Stimulated activated CD8-positive, alpha-beta memory T cell treated with anti-CD3 and anti-CD28 coated beads, Interleukin-2, amount 100 ng/mL, for 48 hours (primary cell): Measurements from ENCODE around the gene SELENOO.
A peak's percentile ranks its signal among the peaks of the same experiment; 100 is the strongest.

Source experiments
- DNase-seq, 2 donors: peaks; one replicate each; pipeline ENCODE4 v3.0.0-alpha.2; 2020; ENCODE audit warnings: low read depth in 2 of 2

SELENOO gene

DNA sequence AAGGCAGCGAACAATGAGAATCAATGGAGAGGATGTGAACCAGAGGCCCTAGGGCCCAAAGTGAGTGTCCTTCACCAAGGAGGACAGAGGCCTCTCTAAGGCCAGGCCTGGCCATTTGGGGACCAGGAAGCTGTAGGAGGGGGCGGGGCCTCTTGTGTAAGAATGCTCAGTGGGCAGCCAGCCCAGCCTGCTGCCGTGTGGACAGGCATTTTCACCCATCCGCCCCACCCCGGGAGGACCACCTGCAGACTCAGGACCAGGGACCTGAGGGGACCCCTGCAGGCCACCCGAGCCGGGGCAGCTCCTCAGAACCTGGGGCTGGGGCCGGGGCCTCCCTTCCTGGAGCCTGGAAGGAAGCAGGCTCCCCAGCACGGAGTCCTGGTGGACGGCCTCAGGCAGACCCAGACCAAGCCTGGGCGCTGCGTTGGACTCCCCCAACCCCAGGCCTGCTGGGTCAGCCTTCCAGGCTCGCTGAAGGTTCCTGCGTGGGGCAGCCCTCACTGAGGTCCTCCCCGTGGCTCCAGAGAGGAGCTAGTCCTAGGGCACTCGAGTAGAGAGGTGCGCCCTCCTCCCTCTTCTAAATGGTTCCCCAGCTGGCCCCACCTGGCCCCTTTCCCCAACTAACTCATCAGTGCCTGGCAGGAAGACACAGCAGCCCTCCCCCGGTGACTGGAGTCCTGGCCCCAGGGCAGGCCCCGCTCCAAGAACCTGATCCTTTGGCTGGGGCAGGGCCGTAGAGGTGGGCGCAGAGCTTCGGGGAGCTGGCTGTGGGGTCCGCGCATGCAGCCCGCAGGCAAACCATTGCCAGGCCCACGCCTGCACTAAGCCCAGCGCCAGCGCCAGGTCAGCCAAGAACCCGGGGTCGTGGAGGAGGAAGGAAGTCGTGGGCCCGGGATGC, 16.6 kb upstream of the SELENOO start:
- no peak for DNase-seq

DNA sequence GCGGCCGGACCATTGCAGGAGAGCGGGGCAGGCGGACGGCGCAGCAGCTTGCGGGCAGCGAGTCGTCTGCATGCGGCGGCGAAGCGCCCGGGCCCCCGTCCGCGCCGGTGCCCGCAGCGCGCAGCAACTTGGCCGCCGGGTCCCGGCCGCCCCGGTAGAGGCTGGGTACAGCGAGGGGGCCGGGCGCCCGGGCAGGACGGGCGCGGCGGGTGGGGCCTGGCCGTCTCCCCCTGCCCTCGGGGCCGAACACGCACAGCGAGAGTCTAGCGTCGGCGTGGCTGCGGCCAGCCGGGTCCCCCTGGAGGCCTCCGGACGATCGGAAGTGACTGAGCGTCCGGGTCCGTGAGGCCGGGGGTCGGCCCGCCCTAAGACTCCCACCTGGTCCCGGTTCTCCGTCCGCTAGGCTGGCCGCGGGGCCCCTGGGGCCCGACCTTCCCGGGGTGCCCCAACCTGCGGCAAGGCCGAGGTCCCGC, 15.9 kb upstream of the SELENOO start:
- no peak for DNase-seq

DNA sequence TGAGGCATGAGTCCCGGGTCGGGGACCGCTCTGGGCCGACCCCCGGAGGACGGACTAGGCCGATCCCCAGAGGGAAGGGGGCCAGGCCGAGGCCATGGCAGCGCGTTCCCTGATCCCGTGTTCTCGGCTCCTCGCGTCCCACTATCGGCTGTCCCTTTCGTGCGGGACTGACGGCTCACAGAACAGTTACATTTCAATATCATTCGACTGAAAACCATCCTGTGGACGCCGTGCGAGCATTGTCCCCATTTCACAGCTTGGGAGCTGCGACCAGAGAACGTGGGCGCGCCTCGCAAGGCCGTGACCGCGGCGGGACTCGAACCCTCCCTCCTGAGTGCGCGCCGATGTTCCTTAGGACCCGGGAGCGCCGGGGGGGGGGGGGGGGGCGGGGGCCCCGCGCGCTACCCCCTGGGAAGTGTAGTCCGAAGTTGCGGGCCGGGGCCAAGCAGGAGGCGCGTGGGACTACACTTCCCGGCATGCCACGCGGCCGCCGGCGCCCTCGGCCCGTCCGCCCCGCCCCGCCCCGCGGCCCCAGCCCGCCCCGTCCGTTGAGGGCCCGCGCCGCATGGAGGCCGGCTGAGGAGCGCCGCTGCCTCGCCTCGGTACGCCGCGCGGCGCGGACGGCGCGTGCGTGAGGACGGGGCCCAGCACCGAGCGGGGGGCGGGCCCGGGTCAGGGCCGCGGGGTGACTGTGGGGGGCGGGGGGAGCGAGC, 15.3 kb upstream of the SELENOO start, which contains the start of gene TRABD:
Gene TRABD (plus strand): TSS at position 539 of the 713 bp plus-strand sequence. CDS start 7,148 bp downstream, outside the sequence.
- peak; percentile 84 to 88 for DNase-seq

DNA sequence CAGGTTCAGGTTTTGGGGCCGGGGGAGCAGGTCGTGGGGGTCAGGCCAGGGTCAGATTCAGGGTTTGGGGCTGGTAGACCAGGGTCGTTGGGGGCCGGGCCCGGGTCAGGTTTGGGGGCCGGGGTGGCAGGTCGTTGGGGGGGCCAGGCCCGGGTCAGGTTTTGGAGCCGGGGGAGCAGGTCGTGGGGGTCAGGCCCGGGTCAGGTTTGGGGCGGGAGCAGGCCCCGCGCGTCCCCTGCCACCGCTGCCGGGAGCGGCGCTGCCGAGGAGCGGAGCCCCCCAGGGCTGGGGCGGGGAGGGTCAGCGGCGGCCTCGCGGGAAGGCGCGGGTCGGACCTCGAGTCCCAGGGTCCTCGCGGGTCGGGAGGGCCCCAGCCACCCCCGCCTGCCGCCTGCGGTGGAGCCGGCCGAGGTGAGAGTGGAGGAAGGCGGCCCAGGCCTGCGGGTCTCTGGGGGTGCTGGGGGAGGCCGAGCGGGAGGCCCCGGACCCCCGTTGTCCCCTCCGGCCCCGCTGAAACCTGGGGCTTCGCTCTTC, 14.6 kb upstream of the SELENOO start:
- no peak for DNase-seq

DNA sequence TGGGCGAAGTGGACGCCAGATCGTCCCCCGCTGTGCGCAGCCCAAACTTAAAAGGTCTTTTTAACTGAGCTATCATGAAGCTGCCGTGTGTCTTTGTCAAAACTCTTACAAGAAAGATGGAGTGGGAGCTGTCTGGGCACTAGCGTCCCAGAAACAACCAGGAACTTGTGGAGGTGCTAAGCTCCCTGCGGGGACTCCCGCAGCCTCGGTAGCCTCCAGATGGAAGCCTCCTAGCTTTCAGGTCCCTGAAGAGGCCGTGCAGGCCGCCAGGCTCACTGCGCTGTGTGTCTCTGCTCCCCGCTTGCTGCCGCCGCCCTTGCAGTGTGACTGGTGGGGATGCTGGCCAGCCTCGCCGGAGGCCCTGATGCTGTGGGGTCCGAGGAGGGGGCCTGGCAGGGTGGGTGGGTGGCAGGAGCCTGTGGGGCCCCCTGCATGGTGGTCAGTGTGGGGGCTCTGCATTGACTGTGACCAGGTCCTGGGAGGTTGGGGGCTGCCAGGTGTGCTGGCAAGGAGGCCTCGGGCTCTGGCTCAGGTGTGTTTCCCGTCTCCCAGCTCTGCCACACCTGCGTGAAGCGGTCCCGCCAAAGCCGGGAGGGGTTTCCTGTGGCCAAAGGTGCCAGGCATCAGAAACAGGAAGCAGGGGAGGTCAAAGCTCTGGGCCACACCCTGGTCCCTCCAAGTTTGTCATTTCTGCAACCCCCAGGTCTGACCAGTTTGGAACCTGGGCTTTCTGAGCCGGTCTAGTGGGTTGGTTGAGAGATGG, 13.9 kb upstream of the SELENOO start:
- DNase-seq, result no peak

DNA sequence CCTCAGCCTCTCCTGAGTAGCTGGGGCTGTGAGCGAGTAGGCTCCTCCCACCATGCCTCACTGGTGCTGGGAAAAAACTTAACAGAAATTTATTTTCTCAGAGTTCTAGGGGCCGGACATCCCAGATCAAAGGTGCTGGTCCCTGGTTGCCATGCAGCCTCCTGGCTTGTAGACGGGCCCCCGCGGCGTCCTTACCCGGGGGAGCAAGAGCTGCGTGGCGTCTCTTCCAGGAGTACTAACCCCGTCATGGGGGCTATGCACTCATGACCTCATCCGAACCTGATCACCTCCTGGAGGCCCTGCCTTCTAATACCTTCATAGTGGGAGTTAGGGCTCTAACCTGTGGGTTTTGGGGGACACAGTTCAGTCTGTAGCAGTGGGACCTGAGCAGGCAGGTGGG, 12.5 kb upstream of the SELENOO start:
- no peak for DNase-seq

DNA sequence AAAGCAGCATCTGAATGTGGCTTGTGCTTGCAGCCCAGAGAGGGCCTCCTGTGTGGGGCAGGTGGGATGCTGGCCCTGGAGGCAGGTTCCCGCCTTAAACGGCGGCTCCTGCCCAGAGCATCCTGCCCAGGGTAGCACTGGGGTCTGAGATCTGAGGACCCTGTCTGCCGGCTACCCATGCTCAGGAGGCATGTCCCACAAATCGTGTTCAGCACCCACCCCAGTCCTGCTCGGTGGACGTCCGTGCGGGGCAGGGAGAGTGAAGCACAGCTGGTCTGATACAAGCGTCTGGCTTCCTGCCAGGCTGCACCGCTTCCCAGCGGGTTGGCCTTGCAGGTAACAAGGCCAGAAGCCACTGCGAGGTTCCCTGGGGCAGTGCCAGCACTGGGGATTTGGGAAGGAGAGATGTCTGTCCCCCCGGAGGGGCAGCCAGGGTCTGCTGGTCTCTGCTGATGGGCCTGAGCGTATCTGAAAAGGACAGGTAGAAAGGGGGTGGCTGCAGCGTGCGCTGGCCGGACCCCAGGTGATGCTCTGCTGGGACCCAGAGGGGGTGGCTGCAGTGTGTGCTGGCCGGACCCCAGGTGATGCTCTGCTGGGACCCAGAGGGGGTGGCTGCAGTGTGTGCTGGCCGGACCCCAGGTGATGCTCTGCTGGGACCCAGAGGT, 11.5 kb upstream of the SELENOO start:
- no peak for DNase-seq

DNA sequence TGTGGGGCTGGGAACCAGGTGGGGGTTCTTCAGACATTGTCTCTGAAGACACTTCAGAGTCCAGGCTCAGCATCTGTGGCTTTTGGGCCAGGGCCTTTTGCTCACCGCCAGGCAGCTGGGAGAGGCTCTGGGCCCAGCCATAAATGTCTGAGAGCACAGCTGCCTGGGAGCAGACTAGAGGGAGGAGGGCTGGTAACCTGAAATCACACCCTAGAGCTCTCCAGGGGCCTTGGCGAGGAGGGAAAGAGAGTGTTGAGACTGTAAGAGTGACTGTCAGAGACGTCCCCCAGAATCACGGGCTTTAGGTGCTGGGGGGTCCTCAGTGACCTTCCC, 11.0 kb upstream of the SELENOO start:
- no peak for DNase-seq

DNA sequence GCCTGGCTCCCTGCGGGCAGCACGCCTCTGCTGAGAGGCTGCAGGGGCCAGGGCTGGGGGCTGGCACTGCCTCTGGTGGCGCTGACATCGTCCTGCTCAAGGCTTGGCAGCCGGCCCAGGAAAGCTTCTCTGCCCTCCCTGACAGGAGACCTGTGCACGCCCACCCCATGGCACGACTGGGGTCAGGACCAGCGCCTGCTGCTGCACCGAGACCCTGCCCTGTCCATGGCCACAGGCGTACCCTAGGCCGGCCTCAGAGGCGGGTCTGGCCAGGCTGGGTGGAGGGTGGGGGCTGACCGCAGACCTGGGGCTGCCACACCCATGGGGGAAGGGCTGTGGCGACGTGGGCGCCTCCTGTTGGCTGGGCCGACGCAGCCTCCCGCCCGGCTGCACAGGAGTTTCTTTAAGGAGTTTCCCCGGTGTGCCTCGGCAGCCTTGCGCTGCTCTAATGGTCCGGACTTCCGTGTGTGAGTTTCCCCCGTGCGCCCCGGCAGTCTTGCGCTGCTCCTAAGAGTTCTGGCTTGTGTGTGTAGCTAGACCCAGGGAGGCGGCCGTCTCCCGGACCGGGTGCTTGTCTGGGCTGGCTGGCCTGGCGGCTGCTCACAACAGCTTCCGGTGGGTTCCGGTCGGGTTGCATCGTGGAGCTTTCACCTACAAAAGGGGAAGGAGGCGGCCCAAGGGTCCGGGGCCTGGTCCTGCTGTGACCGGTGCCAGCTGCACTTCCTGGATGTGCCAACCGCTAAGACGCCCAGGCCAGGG, 10.4 kb upstream of the SELENOO start:
- peak; percentile 60 to 64 for DNase-seq

DNA sequence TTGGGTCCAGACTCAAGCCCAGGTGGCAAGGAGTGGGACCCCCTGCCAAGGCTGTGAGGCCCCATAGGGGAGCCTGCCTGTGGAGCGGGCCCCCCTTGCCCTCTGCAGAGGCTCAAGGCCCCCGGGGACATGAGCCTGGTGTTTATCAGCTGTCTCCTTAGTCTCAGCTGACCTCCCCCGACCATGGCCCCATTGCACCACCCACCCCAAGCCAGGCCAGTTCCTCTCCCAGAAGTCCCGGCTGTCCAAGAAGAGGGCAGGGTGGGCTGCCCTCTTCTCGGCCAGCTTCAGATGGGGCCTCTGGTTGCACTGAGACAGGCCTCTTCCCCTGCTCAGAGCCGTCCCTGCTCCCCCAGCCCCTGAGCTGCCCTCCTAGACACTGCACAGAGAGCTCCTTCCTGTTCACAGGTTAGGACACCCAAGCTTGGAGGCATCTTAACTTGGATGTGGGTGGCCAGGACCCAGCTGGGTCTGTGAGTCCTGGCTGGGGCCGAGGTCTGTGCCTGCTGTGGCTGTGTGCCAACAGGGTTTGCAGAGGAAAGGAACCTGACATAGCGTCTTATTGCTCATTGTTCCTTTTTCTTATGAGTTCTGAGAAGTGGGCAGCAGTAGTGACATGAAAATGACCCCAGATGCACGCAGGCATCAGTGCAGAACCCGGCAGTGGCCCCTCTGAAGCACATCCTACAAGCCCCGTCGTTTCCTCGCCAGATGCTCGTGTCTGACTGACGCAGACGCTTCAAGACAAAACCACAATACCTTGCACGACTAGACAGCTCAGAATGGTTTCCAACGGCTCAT, 9.7 kb upstream of the SELENOO start:
- peak; percentile 48 to 55 for DNase-seq

DNA sequence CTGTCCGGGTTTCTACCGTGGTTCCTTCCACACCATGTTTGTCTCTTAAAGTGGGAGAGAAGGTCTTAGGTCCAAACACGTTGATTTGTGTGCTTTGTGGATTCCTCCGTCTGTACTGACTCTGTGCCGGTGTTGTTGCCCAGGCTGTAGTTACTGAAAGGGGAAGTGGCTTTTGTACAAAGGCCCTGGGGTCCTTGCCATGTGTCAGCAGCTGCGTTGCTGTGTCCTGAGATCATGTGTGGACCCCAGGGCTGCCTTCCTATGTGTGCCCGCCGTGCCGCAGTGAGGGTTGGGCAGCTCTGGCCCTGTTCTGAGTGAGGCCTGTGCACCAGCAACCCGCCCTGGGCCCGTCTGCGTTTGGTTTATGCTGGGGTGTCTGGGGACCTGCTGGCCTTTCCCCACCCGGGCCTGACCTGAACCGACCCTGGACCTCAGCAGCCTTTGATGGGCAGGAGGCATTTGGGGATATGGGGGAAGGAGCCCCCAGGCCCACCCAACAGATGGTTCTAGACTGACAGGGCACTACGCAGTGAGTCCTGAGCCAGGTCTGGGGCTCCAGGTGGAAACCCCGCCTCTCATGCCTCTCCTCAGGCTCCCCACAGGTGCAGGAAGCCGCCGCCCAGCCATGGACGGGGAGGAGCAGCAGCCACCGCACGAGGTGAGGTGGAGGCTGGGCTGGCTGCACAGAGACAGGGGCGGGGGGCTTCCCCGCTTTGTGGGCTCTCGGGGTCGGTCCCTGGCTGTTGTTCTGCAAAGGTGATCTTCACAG, 8.2 kb upstream of the SELENOO start:
- no peak for DNase-seq

DNA sequence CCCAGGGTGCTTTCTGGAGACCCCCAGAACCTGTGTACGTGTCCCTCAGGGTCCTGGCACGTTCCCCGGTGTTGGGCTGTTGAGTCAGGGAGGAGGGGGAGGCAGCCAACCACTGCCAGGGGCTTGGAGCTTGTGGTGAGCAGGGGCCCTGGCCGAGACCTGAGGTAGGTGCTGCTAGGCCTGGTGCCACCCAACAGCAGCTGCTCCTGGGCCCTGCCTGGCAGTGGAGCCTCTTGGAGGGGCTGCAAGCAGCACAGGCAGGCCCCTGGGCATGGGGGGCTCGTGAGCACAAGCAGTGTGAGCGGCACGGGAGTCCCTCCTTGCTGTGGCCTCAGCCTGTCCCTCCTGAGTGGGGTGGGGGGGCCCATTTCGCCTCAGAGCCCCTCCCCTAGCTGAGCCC, 7.2 kb upstream of the SELENOO start:
- no peak for DNase-seq

DNA sequence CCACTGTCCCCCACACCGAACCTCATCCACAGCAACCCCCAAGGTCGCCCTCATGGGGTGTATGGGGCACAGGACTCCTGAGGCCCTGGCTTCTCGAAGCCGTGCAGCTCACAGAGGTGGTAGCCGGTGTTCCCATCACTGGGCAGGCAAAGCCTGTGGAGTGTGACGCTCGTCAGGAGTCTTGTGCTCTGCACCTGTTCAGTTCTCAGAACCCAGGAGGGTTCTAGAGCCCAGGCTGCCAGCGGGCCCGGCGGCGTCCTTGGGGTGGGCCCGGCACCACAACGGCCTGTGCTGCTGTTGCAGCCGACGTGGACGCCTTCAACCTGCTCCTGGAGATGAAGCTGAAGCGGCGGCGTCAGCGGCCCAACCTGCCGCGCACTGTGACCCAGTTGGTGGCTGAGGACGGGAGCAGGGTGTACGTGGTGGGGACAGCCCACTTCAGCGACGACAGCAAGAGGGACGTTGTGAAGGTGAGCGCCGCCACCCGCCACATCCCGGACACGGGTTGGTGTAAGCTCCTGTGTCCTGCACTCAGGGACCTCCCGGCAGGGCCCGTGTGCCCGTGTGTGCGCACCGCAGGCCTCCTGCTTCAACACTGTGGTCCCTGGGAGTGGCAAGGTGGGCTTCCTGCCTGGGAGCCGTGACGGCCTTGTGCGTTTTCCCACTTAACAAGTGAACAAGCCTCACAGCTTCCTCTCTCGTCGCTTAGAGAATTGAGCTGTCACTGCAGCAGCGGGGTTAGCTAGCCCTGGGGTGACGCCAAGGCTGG, 6.6 kb upstream of the SELENOO start:
- no peak for DNase-seq

DNA sequence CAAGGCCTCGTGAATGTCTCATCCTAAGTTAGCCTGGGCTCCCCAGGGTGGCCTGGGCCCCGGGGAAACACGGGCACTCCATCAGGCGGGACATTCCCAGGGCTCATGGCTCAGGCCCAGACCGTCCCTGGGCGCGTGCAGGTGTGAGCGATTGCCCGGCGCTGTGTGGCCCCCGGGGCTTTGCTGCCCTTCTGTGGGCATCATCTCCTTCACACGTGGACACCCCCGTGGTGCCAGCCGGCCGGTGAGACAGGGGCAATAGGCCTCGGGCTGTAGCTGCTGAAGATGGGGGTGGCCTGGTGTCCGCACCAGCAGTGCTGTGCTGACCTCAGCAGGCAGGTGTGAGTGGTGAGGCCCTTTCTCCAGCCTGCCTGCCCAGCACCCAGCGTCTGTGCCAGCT, 4.6 kb upstream of the SELENOO start:
- DNase-seq, result no peak

DNA sequence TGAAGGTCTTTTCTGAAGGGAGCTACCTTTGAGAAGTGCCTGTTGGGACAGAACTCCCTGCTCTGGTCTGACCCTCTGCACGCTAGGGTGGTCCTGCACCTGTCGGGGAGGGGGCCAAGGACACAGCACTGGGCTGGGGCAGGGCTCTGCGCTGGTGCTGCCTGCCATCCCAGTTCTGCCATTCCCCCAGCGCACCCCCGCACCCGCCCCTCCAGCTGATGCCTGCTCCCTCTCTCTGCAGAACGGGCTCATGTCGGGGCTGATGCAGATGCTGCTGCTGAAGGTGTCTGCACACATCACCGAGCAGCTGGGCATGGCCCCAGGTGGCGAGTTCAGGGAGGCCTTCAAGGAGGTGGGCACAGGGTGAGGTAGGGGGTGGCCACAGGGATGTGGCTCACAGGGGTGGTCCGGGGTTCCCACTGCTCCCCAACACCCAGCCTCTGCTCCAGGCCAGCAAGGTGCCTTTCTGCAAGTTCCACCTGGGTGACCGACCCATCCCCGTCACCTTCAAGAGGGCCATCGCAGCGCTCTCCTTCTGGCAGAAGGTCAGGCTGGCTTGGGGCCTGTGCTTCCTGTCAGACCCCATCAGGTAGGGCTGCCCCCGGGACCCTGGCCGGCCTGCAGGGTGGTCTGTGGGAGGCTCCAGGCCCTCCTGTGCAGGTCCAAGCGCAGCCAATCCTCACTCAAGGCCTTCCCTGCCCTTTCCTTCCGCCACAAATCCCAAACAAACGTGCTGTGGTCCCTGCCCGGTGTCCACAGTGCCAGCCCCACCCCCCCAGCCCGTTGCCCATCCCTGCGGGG, 3.6 kb upstream of the SELENOO start:
- no peak for DNase-seq

DNA sequence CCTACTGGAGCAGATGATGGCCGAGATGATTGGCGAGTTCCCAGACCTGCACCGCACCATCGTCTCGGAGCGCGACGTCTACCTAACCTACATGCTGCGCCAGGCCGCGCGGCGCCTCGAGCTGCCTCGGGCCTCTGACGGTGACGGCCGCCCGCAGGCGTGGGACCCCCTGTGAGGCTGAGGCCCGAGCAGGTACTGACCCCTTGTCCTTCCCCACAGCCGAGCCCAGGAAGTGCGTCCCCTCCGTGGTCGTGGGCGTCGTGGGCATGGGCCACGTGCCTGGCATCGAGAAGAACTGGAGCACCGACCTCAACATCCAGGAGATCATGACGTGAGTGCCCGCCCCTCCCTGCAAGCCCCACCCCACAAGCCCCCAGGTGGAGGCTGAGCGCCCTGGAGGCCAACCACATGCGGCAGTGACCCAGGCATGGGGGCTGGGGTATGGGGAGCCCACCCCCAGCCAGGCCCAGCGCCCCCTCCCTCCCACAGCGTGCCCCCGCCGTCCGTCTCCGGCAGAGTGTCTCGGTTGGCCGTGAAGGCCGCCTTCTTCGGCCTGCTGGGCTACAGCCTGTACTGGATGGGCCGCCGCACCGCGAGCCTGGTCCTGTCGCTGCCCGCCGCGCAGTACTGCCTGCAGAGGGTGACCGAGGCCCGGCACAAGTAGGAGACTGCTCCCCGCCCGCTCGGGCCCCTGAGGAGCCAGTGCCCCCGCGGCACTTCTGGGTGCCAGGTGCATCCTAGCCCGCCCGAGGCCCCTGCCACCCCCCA, 2.8 kb upstream of the SELENOO start:
- no peak for DNase-seq

DNA sequence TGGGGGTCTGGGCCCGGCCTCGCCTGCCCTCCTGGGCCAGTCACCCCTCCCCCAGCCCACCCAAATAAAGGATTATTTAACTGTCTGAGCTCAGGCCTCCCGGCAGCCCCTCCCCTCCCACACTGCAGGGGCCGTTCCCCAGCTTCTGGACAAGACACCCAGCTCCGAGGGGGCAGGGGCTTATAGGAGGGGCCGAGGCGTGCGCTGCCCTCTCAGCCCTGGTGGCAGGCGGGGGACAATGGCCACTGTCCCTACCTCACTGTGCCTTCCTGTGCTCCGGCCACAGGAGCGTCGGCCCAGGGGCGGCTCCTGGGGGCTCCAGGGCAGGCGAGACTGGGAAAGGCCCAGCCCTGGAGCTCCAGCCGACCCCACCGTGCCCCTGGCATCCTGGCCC, 2.2 kb upstream of the SELENOO start:
- no peak for DNase-seq
